T1000 (cell line): Measurements from ENCODE around the gene SLC22A5.

Experiments
- DNase-seq: peaks from one replicate; lab custom pipeline; 2025; ENCODE audit warnings: mixed read lengths; lab: John Stamatoyannopoulos, UW

The SLC22A5 gene

GRCh38 chr5:132369474-132370180 lies at the start of gene SLC22A5:
Gene SLC22A5 (plus strand): TSS chr5:132369710. CDS start chr5:132369973, 263 bp downstream.
- DNase-seq, result peak; percentile 46

GRCh38 chr5:132319975-132320374 lies 49.5 kb upstream of the SLC22A5 start:
- DNase-seq, result no peak

- no peak for DNase-seq
Observed at GRCh38 chr5:132321109-132321721, 48.3 kb upstream of the SLC22A5 start.

- no peak for DNase-seq
Observed at GRCh38 chr5:132322266-132322665, 47.2 kb upstream of the SLC22A5 start.

GRCh38 chr5:132323202-132323601 lies 46.3 kb upstream of the SLC22A5 start:
- DNase-seq, result no peak

- DNase-seq, result no peak
Observed at GRCh38 chr5:132325691-132326090, 43.8 kb upstream of the SLC22A5 start.

- DNase-seq, result no peak
Observed at GRCh38 chr5:132327252-132327955, 42.1 kb upstream of the SLC22A5 start.

- no peak for DNase-seq
Observed at GRCh38 chr5:132334812-132335211, 34.7 kb upstream of the SLC22A5 start.

- DNase-seq, result no peak
Observed at GRCh38 chr5:132335402-132335801, 34.1 kb upstream of the SLC22A5 start.

GRCh38 chr5:132339502-132339901 lies 30.0 kb upstream of the SLC22A5 start:
- DNase-seq, result no peak

- no peak for DNase-seq
Observed at GRCh38 chr5:132342291-132343180, 27.0 kb upstream of the SLC22A5 start.

- no peak for DNase-seq
Observed at GRCh38 chr5:132344775-132345514, 24.6 kb upstream of the SLC22A5 start.

GRCh38 chr5:132353486-132353995 lies 16.0 kb upstream of the SLC22A5 start:
- DNase-seq, result no peak

- DNase-seq, result no peak
Observed at GRCh38 chr5:132354381-132355139, 14.9 kb upstream of the SLC22A5 start.

- DNase-seq, result no peak
Observed at GRCh38 chr5:132355140-132355765, 14.3 kb upstream of the SLC22A5 start.

GRCh38 chr5:132358775-132359174 lies 10.7 kb upstream of the SLC22A5 start:
- DNase-seq, result no peak

- DNase-seq, result no peak
Observed at GRCh38 chr5:132362086-132362485, 7.4 kb upstream of the SLC22A5 start.

- DNase-seq, result peak; percentile 53
Observed at GRCh38 chr5:132363431-132364112, 5.9 kb upstream of the SLC22A5 start.

- no peak for DNase-seq
Observed at GRCh38 chr5:132364319-132364718, 5.2 kb upstream of the SLC22A5 start.
